Dermis blood vessel endothelial cell (primary cell): ENCODE results near the gene TMEM266. TPM values are rescaled to one million over a fixed set of nuclear protein-coding genes. Genes with fewer than 3 reads are reported as not detected.

ENCODE experiments used
- DNase-seq: peaks from one replicate; pipeline ENCODE4 v3.0.0; 2010
- total RNA-seq: library from RNA; depleted of rRNA; stranded (reverse); fragments of >200 nt; gene quantifications from 2 replicates; pipeline ENCODE4 v1.2.3, GENCODE V29; 2014

The TMEM266 gene
- total RNA-seq, 1 donor from 2014 or later = not detected

GRCh38 chr15:76135516-76135915, 75.7 kb downstream of the TMEM266 start:
- DNase-seq = no peak

GRCh38 chr15:76138436-76138835, 78.7 kb downstream of the TMEM266 start:
- DNase-seq = no peak

DNA sequence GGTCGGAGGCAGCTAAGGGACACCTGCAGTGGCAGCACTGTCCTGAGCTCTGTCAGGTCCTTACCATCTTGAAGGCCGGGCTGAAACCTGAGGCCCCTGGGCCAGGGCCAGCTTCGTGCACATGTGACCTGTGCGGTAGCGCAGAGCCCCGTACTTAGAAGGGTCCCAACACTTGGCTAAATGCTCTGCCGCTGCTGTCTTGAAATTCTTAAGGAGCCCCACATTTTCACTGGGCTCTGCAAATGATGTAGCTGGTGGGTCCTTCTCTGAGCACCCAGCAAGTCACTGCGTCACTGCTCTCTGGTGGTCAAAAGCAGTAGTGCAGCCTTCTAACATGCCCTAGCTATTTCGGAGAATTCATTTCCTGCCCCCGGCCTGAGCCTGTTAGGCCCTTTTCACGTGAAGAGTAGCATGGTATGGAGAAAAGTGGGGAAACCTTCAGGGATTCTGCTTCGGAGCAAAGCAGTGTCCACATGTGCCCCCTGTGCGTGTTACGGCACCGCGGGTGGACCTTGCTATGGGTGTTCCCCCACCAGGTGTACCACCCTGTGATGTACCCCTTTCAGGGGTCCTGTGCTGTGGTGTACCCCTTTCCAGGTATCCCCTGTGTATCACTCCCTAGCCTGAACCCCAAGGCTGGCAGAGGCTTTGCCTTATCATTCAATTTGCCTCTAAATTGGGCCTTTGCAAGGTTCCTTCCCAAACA, 79.7 kb downstream of the TMEM266 start:
- DNase-seq = peak; percentile 85

DNA sequence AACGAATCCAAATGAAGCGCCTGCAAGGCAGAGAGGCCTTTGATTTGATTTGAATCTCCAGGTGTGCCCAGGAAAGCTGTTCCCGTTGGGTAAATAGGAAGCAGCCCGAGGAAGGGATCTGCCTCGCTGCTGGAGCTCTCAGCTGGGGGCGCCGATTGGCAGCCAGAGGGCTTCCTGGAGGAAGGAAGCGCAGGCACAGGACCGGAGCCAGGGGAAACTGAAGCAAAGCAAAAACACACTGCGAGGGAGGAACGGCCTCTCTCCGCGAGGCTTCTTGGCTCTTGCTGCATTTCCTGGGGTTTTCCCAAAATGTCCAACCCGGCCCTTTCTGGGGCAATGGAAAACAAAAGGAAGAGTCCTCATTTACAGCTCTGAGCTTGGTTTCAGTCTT, 80.3 kb downstream of the TMEM266 start:
- peak; percentile 55 for DNase-seq

- DNase-seq = no peak
These were observed 87.0 kb downstream of the TMEM266 start for GRCh38 chr15:76146812-76147211.

GRCh38 chr15:76147906-76148570, 88.3 kb downstream of the TMEM266 start:
- peak; percentile 60 for DNase-seq

DNA sequence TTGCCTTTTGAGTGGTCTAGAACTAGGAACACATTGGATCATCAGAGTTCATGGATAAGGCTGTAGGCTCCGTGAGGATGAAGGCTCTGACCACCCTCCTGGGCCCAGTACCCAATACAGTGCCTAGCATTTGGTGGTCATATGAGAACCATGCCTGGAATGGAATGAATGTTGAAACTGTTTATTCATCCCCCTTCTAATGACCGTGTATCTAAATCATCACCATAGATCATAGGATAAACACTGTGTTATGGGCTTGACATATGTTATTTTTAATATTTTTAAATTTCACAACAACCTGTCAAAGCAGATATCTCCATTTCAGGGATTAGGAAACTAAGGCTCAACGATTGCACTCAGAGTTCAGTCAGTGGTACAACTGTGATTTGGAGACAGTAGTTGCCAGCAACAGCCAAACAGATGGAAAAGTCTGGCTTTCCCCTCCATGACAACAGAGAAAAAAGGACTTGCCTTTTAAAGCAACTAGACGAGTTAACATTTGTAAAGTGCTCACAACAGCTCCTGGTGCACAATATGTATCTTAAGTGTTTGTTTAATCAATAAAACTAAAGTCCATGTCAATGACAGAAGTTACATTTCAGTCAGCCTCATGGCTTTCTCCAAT, 89.6 kb downstream of the TMEM266 start:
- no peak for DNase-seq

DNA sequence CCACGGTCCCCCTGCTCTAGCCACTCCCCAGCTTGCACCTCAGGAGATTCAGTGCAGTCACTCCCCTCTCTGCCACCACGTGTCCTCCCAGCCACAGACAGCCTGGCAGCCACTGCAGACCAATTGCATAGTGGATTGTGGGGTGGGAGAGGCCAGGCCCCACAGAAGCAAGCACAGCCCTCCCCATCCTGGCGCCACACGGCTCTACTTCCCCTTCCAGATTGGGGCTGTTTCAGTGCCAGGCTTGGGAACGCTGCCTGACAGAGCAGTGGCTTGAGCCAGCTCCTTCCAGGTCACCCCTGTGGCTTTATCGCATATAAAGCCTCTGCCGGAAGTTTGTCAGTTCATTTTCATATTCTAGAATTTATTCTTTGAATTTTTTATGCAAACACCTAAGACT, 90.7 kb downstream of the TMEM266 start:
- DNase-seq = no peak

DNA sequence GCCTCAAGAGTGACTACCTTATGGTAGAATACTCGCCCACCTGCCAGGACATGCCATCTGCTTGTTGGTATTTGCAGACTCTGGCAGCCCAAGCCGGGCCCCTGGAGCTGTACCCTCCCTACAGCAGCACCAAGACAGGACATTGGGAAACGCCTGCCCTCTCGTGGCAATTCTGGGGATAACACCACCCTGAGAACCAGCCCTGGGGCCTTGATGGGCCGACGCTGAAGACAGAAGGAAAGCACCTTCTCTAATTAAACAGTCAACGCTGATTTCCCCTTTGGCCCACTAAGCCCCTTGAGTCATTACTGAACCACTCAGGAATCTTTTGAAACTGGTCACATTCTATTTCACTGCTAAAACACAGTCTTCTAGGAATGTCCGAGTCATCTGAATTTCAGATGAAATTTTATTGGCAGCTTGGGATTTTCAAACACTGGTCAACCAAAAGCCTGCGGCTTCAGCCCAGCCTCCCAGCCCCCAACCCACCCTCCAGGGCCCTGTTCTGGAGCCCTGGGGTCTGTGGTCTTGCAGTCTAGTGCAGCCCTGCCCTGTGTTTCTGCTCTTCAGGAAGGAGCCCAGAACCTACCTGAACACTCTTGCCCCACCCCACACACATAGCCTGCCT, 91.3 kb downstream of the TMEM266 start:
- DNase-seq = peak; percentile 80

DNA sequence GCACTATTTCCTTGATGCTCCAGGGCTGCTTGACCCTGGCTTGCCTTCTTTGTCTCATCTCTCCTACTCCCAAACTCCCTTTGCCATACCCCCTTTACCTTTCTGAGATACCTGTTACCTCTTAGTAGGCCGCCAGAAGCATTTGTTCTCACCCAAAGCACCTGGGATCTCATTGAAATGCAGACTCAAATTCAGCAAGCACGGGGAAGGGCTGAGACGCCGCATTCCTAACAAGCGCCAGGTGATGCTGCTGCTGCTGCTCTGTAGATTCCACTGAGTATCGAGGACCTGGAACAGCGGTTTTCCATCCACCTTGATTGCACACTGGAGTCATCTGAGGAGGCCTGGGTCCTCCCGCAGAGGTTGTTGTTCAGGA, 91.8 kb downstream of the TMEM266 start:
- DNase-seq = no peak

- no peak for DNase-seq
These were observed 92.4 kb downstream of the TMEM266 start for GRCh38 chr15:76152197-76152596.

- DNase-seq = no peak
These were observed 93.7 kb downstream of the TMEM266 start for GRCh38 chr15:76153241-76154197.

DNA sequence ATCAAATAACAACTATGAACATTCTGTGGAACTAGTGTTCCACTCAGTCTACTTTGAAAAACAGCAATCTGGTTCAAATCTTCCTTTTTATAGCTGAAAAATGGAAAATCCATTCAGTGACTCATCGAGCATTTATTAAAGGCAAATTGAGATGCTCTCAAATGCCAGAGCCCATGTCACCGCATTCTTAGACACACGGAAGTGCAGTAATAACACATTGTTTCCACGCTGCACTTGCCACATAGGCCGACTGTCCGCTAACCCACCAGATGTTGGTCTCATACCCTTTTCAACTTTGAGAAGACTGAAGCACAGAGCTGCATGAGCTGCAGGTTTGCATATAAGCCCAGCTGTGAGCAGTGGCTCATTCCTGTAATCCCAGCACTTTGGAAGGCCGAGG, 95.9 kb downstream of the TMEM266 start:
- peak; percentile 19 for DNase-seq

DNA sequence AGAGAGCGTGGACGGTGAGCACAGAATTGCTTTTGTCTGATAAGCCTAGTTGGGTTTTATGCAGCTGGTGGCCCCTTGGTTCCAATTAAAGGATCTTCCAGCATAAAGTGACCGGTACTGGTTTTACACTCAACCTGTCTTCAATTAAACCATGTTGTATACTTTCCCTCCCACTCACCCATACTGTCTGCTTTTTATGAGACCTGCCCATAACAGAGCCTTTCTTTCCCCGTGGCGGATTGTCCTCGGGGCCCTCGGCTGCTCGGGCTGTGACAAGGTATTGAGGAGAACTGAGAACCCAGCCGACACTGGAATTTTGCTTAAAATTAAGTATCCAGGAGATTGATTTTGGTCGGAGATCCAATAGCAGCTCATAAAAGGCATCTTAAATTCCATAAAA, 98.4 kb downstream of the TMEM266 start:
- DNase-seq = no peak

GRCh38 chr15:76158815-76159214, 99.0 kb downstream of the TMEM266 start:
- DNase-seq = no peak

GRCh38 chr15:76159282-76159681, 99.5 kb downstream of the TMEM266 start:
- DNase-seq = no peak

DNA sequence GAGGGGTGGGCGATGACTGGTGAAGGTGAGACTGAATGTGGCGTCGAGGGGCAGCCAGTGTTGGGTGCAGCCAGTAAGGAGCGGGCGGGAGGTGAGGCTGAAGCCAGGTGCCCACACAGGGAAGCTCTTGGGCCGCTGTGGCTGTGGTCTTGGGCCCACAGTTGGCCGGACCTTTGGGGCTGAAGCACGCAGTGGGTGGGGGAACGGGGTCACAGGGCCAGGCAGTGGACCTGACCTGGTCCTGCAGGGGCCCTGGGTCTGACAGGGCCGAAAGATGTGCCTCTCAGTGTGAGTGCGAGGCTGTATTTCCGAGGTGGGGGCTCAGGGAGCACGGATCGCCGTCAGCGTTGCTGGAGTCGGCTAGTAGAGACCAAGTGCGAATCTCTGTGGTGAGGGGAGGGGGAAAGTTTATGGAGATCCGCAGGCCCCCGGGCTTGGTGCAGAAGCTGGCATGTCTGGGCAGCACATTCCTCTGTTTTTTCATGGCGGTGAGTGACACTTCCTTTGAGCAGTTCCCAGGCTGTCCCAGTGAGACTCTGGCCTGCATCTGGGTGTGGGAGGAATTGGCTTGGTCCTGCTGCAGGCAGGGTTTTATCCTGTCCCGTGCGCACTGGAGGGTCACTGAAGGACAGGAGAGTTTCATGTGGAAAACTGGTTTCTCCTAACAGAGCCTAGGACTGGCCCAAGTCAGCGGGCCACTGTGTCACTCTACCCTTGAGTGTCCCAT, 100.8 kb downstream of the TMEM266 start:
- no peak for DNase-seq

DNA sequence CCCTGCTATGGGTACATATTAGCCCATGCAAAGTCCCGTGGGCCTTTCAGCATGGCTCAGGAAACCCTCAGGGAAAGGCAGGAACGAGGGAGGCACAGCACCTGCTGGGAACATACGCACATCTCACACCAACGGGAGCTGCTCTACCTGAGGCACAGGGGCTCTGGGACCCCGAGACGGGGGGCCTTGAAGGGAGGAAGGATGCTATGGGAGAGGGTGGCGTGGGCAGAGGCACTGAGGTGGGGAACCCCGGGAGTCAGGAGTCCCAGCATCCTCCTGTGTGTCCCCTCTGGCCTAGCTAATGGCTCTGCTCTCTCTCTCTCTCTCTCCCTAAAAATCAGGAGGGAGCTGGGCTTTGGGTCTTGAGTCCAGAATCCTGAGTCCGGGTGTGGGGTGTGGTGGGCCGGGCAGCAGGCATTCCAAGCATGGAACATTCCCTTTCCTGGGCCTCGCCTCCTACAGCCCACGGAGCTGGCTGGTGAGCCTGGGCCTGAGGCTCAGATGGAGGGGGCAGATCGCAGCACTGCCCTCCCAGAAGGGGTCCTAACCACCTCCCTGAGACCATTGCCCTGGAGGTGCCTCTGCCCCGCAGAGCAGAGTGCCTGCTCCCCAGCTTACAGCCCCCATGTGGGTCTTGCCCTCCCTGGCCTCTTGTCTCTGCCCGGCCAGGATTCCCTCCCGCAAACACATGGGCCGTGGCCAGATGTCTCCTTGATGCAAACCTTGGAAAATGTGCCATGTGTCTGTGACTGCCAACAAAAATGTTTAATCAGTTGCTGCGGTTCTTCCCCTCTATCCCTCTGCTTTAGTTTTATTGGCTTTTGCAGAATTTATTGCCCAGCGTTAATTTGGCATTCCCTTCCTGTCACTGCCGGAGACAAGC, 101.6 kb downstream of the TMEM266 start:
- no peak for DNase-seq

DNA sequence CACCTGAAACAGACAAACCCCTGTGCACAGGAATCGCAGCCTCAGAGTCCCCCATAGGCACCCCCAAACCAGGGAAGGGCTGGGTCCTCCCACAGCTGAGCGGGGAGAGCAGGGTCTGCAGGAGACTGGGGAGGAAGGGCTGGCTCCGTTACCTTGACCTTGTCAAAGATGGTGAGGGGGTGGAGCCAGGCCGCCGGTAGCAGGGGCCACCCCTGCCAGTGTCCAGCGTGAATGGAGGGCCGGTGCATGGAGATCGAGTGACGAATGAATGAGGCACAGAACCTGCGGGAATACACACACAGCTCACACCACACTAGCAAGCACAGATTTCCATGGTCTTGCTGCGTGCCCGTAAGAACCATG, 102.2 kb downstream of the TMEM266 start:
- no peak for DNase-seq

- no peak for DNase-seq
These were observed 103.1 kb downstream of the TMEM266 start for GRCh38 chr15:76162784-76163456.
